A172 (cell line): ENCODE results near the gene SLC2A13. TPM values are rescaled to one million over a fixed set of nuclear protein-coding genes. Genes with fewer than 3 reads are reported as not detected.
A peak's percentile ranks its signal among the peaks of the same experiment; 100 is the strongest.
"Not testable (repeated sequence)": the region's sequence is repeated elsewhere in the genome, so short reads cannot be mapped to it uniquely, and the experiment has no call there.

Experiments
- DNase-seq: peaks from one replicate; pipeline ENCODE4 v3.0.0-alpha.2; 2015; ENCODE audit warnings: low spot score
- total RNA-seq: library from RNA; depleted of rRNA; stranded (reverse); fragments of >200 nt; shearing (Covaris generic); gene quantifications from 2 replicates; pipeline ENCODE4 v1.2.3, GENCODE V29; 2014

The SLC2A13 gene
- total RNA-seq, 1 experiment from 2014 or later = 4.6 TPM

DNA sequence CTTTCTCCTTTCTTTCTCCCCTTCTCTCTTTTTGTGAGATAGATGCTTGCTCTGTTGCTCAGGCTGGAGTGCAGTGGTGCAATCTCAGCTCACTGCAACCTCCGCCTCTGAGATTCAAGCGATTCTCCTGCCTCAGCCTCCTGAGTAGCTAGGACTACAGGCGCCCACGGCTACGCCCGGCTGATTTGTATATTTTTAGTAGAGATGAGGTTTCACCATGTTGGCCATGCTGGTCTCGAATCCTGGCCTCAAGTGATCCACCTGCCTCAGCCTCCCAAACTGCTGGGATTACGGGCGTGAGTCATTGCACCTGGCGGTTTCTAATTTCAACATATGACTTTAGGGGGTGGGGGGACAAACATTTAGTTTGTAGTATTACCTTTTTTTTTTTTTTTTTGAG is 293.4 kb downstream of the SLC2A13 start:
- not testable (repeated sequence) for DNase-seq

DNA sequence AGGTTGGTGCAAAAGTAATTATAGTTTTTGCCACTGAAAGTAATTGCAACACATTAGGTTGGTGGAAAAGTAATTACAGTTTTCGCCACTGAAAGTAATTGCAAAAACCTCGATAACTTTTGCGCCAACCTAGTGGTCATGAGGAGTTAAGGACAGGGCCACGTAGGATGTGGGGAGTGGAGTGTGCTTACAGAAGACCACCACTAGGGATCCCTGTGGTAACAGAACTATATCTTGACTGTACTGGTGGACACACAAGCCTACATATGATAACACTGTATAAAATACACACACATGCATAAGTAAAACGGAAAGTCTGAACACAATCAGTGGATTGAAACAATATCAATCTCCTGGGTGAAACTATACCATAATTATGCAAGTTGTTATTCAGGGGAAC is 298.8 kb downstream of the SLC2A13 start:
- DNase-seq = peak; percentile 16

DNA sequence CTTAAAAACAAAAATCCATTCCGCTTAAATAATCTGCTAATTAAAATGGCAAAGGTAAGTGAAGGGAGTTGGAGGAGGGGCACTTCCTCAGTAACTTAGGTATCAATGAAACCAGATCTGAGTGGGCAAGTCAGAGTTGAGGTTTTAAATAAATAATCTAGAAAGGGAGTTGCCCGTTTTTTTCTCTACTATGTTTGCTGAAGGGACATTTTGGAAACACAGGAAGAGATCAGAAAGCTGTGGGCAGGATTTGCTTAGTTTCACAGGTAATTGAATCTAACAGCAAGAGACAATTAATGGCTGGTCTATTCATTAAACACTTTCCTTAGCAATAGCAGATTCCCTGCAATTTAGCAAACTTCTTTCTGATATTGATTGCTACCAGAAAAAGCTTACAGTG is 300.2 kb downstream of the SLC2A13 start:
- DNase-seq = no peak

DNA sequence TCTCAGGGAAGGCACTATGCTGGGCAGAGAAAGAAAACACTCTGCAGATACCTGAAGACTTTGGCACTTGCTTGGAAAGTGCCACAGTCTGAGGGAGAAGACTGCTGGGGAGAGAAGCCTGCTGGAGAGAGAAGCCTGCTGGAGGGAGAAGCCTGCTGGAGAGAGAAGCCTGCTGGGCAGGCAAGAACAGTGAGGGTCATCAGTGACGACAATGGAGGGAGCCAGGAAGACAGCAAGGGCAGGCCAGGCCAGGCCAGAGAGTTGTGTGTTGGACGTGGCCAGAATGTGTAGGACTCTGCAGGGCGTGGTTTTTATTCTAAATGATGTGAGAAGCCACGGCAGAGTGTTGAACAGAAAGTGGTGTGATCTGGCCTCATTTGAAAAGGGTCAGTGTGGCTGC is 301.0 kb downstream of the SLC2A13 start:
- DNase-seq = no peak

DNA sequence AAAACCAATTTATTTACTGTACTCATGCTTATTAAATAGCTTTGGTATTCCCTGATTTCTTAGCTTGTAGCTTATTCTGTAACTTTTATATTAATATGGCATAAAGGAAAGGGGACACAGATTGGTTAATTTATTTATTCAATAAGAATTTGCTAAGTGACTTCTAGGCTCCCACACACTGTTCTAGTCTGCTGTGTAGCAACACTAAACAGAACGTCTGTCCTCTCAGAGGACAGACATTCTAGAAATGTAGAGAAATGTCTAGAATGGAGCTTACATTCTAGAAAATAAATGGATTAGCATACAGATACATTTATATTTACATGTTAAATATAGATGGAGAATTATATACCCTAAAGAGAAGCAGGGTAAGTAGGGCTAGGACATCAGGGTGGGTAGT is 301.4 kb downstream of the SLC2A13 start:
- DNase-seq = no peak

DNA sequence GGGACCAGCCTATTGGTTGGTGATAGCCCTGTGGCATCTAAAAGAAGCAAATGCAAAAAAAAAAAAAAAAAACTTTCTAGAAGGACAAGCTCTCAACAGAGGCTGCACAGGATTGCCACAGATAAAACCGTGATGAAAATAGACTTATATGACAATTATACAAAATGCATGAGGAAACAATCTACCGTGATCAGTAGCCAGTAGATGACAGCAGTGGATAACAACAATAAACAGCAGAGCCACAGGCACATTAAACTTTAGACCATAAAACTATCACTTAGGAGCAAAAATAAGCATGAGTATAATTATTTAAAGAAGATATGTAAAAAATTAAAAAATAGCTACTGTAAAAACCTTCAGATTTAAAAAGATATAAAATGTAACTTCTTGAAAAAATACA is 302.7 kb downstream of the SLC2A13 start:
- DNase-seq = no peak

DNA sequence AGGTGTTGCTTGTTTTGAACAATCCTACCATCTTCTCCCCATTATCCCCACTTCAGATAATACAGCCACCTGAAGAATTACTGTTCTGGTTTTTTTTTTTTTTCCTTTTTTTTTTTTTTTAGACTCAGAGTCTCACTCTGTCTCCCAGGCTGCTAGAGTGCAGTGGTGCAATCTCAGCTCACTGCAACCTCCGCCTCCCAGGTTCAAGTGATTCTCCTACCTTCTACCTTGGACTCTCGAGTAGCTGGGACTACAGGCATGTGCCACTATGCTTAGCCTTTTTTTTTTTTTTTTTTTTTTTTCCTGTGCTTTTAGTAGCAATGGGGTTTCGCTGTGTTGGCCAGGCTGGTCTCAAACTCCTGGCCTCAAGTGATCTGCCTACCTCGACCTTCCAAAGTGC is 306.9 kb downstream of the SLC2A13 start:
- no peak for DNase-seq

DNA sequence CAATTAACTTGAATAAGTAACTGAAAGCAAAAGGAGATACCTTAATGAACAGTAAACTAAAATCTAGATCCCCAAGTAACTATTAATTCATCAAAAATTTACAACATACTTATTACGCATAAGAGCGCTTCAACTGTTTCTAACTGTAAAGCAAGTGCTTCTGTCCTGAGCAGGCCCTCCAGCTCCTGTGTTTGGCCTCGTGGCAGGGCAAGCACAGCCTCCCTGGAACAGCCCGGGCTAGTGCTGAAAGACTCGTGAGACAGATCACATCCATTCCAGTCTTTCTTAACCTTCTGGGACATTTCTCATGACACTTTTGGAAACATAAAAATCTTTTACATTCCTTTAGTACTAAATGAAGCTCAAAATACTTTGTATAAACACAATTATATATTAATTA is 307.5 kb downstream of the SLC2A13 start:
- no peak for DNase-seq

DNA sequence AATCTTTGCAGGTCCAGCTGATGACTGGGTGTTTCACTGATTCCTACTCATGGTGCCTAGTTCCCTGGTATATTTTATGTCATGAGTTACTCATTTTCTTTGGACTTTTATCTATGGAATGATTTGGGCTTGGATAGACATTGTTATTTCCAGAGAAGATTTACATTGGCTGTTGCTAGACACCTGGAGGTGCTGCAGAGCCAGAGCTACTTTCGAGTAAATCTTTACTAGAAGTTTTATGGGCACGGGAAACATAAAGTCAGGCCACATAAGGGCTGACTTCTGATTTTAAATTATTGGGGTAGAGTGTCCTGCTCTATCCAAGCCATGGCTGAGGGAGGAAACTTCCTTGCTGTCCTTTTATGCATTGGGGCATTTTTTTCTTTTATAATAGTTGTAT is 310.4 kb downstream of the SLC2A13 start:
- no peak for DNase-seq

DNA sequence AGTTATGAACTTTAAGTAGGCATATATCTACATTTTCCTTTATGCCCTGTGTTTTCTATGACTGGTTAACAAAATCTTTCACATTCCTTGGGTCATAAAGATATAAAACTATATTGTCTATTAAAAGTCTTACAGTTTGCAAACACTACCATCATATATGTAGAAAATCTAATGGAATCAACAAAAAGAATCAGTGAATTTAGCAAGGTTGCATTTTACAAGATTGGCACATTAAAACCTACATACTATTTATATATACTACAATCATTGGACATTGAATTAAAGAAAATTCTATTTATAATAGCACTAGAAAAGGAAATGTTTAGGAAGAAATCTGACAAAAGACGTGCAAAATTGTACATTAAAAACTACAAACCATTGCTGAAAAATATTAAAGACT is 312.9 kb downstream of the SLC2A13 start:
- DNase-seq = no peak

DNA sequence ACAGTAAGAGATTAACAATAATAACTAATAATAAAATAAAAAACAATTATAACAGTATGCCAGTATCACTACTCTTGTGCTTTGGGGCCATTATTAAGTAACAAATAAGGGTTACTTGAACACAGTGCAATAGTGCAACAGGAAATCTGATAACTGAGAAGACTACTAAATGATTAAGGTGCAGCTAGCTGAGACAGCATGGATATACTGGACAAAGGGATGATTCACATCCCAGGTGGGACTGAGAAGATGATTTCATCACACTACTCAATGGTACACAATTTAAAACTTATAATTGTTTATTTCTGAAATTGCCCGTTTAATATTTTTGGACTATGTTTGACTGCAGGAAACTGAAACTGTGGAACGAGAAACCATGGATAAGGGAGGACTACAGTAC is 317.6 kb downstream of the SLC2A13 start:
- no peak for DNase-seq

DNA sequence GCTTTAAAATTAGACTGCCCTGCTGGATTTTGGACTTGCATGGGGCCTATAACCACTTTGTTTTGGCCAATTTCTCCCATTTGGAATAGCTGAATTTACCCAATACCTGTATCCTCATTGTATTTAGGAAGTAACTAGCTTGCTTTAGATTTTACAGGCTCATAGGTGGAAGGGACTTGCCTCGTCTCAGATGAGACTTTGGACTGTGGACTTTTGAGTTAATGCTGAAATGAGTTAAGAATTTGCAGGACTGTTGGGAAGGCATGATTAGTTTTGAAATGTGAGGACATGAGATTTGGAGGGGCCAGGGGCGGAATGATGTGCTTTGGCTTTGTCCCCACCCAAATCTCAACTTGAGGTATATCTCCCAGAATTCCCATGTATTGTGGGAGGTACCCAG is 320.1 kb downstream of the SLC2A13 start:
- not testable (repeated sequence) for DNase-seq

DNA sequence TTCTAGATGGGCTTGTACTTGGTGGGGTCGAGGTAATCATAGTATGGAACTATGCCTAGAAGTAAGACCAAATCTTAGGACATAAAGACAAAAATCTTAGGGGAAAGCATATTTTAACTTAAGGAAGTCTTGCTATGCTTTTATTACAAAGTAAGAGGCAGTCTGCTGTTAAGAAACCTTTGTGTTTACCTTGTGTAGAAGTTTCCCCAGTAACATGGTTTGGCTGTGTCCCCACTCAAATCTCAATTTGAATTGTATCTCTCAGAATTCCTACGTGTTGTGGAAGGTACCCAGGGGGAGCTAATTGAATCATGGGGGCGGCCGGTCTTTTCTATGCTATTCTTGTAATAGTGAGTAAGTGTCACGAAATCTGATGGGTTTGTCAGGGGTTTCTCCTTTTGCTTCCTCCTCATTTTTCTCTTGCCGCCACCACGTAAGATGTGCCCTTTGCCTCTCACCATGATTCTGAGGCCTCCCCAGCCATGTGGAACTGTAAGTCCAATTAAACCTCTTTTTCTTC is 323.8 kb downstream of the SLC2A13 start:
- no peak for DNase-seq

DNA sequence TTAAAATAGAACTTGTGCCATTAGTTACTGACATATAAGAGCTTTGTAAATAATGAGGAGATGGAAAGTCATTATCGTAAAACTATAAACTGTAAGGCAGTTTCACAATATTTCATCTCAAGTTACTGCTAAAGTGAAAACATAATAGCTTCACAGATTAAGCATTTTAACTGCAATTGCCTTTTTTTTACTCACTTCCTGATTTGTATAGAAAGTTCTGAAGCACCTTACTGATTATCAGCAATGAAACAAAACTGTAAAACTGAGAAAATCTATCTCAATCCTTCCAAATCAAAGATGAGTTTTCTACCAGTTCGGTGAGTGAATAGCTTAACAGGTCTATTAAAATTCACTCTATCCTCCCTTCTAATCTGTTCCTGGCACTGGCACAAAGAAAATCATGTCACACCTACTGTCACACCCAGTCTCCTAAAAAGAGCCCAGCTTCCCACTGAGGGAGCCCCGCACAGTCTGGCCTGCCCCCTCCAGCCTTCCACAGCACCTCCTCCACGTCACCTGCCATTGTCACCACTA is 324.9 kb downstream of the SLC2A13 start:
- no peak for DNase-seq

DNA sequence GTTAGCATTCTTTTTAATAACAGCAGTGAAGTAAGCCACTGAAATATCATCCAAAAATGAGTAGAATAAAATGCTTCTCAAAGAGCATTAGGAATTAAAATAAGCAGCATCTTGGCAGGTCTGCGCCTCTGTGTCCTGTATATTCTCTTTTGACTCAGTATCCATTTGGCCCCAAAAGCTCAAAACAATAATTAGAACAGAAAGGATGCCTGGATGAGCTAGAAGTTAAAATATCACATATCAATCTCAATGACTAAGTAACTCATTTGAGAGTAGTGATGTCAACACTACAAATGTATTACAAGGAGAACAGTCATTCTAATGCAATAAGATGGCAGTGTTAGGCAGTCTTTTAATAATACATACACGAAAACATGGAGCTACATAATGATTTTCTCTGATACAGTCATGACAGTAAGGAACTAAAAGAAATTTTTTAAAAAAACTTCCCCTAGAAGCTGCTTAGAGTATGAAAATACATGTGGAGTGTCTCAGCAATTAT is 325.4 kb downstream of the SLC2A13 start:
- no peak for DNase-seq

DNA sequence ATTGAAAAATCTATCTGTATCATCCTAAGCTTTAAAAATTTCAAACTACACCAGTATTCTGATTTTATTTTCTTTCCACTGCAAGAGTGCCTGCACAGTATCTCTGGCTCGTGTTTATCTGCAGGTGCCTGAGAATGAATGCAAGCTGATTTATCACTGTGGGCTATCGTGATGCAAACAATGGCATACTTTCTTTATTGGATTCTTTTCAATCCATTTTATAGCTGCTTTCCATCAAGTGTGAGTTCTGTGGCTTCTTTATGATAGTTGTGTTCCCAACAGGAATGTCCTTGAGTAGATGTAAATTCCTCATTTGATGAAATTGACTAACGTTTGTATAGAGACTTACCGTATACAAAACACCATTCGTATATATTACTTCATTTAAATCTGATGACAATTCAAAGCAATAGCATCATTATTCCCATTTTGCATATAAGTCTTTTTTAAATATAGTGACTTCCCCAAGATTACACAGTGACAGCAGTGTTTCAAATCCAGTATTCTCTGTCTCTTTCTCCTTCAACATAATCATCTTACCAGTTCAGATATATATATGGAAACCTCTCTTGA is 326.0 kb downstream of the SLC2A13 start:
- DNase-seq = no peak

DNA sequence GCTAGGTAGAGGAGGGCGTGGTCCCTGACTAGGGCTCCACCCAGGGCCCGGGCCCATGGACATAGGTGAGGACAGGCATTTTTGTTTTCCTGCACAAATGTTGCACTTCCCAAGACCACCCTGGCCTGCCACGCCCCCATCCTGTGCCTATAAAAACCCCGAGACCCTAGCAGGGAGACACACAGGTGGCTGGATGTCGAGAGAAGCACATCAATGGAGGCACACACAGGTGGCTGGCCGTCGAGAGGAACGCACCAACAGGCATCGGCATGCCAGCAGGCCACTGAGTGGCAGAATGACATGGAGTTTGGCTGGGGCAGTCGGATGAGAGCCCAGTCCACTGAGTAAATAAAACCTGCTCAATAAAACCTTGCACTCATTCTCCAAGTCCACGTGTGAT is 328.4 kb downstream of the SLC2A13 start:
- no peak for DNase-seq

DNA sequence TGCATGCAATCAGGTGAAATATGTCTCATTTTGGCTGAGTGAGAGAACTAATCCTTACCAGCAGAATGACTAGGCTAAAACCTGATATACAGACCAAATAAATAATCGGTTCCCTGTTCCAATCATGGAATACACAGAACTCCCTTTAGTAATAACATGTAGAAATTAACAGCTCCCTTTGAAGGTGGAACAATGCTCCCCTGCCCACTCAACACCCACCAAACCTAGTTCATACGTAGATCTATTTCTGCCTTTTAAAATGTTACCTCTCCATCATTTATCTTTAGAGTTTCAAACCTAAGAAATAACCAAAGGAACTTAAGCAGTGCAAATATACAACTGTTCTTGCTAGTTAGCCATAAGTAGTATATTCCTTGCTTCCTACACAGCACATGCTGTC is 332.6 kb downstream of the SLC2A13 start:
- no peak for DNase-seq

DNA sequence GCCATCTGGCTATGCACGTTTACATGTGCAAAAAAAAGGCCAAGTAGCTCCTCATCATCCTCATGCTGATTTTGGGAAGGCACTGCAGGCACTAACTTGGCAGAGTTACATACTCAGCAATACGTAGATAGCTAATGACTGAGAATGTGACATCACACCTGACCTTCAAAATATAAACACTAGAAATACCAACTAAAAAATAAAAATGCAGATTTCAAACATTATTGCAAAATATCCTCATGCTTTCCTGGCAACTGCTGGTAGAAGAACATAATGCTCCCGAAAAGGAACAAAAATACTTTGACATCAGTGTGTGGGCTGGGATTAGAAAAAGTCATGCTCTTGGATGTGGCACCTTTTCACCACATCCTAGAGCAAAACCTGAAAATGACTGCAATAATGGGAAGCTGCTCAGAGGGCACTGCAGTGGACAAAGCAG is 333.0 kb downstream of the SLC2A13 start:
- no peak for DNase-seq

DNA sequence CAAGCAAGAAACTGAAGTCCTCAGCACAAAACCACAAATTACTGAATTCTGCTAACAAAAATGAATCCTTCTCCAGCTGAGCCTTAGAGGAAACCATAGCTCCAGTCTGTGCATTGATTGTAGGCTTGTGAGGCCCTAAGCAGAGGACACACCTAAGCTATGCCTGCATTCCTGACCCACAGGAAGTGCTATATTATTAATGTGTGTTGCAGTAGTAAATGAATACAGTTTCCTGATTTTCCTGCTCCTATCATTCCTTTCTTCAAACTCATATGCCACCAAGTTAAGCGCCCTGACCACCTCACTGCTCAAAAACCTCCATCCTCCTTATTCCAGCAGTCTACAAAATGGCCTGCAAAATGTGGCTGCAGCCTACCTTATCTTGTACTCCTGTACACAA is 334.4 kb downstream of the SLC2A13 start:
- DNase-seq = no peak

DNA sequence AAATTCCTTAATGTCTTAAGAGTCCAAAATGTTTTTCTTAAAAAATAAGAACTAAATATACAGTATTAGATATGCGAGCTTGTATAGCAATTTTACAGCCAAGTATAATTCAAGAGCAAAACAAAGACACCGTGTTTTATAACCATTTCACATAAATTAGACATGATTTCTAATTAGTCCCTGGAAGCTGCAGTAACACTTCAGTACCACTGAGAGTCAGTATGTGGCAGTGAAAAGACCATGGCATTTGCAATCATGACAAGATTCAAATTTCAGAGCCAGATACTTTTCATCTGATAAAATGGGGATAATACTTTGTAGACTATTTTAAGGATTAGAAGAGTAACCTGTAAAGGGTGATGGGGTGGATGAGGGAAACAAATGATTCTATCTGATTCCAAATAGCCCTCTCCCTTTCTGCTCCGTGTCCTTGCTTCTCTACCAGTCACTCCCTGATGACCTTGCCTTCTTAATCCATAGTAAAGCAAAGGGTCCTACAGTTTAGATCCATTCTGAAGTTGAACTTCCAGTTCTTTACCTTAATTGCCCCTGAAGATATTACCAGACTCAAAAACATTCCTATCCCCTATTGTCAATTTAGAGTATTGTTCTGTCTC is 340.8 kb downstream of the SLC2A13 start:
- peak; percentile 8 for DNase-seq

DNA sequence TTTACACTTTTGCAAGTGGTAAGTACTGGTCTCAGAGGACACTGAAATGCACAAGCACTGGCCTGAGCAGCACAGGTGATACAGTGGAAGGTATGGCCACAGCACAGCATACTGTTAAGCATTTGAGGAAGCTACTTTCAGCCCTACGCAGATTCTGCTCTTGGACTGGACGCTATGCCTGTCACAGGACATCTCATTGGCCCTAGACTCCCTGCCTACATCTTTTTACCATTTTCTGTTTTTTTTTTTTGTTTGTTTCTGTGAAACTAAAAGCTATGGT is 342.1 kb downstream of the SLC2A13 start:
- no peak for DNase-seq

DNA sequence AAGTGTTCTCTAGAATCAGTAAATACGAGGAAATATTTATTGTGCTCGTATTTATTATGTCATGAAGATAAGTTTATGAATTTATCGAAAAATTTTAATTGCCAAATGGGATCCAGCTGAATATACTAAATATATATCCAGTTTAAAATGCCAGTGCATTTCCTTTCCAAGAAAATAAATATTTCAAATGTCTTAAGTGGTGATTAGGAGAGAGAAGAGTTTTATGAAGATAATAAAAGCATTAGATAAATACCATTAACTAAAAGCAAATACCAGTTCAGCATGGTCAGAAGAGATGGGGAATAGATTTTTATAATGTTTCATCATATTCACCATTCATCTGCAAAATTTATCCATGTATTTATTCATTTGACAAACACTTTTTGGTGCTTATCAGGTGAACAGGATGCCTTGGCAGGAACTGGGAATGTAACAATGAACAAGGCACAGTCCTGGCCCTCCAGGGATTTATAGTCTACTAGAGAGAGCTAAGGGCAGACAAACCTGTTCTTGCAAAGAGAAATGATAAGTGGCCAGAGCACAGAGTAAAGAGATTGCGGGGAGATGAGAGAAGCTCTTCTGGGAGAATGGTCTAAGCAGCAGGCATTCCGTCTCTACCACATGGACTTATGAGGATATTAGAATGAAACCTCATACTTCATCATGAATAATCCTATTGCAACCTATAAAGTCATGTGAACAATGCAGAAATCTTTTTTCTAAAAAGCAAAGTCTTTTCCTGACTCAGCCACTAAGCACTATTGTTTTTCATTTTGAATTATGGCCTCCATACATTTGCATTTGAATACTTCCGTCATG is 342.6 kb downstream of the SLC2A13 start:
- DNase-seq = no peak
